ENCODE measurements around the gene HCST.
"Not testable (repeated sequence)": the region's sequence is repeated elsewhere in the genome, so short reads cannot be mapped to it uniquely, and the experiment has no call there.

HCST gene

DNA sequence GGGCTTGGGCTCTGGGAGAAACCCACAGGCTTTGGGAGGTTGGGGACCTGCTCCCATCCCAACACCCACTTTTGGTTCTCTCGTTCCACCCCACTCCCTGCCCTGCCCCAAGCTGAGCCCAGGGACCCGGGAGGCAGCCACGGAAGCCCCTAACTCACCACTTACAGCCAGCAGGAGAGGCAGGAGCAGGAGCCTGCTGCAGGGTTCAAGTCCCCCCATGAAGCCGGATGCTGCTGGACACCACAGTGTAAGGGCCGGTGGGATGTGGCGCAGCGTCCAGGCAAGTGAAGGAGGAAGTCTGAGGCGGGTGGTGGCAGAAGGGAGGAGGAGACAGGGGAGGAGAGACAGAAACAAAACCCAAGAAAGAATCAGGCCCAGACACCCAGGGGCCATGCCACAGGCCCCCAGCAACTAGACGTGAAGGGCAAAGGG, 5.7 kb downstream of the HCST start, which contains the start of gene TYROBP:
TSS of gene TYROBP (minus strand) at position 286 of the 432 bp plus-strand sequence. CDS start at position 219, 67 bp downstream.
- ATAC-seq: no peak
- TF ChIP-seq ZNF70 (CRISPR knock-in tag; IDR thresholded peaks at IDR 0.05): no peak
- TF ChIP-seq ZNF8 (CRISPR knock-in tag; IDR thresholded peaks at IDR 0.05): no peak

DNA sequence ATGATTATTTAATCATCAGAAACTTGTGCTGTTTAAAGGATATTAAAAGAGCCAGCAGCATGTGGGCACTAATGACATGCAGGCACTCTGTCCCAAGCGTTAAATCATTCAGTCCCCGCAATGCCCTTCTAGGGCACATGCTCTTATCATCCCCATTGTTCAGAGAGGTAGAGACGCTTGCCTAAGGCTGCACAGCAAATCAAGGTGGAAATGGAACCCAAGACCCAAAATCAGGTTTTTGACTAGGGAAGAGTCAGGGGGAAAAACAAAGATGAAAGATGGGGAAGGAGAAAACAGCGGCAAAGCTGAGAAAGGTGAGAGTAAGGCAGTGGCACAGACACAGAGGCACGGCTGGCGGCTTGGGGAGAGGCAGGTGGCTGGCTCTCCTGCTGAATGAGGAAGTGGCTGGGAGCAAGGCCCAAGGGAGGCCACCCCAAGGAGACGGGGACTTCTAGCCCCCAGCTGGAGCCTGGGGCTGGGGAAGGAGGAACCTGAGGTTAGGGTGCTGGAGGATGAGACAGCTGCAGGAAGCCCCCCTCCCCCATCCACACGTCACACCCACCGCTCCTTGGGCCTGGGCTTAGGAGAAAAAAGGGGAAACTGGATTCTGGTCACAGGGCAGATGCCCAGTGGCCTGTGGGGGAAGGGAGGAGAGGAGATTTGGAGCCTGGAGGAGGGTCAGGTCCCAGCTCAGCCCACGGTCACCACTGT, 6.8 kb downstream of the HCST start:
- TF ChIP-seq TCF4 (CRISPR knock-in tag; IDR thresholded peaks at IDR 0.05; ENCODE audit: borderline replicate concordance): no peak
- no peak for TF ChIP-seq CSDC2 (CRISPR knock-in tag; IDR thresholded peaks at IDR 0.05)
- TF ChIP-seq, protein P1, sequence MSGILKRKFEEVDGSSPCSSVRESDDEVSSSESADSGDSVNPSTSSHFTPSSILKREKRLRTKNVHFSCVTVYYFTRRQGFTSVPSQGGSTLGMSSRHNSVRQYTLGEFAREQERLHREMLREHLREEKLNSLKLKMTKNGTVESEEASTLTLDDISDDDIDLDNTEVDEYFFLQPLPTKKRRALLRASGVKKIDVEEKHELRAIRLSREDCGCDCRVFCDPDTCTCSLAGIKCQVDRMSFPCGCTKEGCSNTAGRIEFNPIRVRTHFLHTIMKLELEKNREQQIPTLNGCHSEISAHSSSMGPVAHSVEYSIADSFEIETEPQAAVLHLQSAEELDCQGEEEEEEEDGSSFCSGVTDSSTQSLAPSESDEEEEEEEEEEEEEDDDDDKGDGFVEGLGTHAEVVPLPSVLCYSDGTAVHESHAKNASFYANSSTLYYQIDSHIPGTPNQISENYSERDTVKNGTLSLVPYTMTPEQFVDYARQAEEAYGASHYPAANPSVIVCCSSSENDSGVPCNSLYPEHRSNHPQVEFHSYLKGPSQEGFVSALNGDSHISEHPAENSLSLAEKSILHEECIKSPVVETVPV (CRISPR knock-in tag; IDR thresholded peaks at IDR 0.05): no peak
- no peak for TF ChIP-seq TOX (CRISPR knock-in tag; IDR thresholded peaks at IDR 0.05; ENCODE audit: borderline replicate concordance)
- TF ChIP-seq, protein P2, sequence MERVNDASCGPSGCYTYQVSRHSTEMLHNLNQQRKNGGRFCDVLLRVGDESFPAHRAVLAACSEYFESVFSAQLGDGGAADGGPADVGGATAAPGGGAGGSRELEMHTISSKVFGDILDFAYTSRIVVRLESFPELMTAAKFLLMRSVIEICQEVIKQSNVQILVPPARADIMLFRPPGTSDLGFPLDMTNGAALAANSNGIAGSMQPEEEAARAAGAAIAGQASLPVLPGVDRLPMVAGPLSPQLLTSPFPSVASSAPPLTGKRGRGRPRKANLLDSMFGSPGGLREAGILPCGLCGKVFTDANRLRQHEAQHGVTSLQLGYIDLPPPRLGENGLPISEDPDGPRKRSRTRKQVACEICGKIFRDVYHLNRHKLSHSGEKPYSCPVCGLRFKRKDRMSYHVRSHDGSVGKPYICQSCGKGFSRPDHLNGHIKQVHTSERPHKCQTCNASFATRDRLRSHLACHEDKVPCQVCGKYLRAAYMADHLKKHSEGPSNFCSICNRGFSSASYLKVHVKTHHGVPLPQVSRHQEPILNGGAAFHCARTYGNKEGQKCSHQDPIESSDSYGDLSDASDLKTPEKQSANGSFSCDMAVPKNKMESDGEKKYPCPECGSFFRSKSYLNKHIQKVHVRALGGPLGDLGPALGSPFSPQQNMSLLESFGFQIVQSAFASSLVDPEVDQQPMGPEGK (CRISPR knock-in tag; IDR thresholded peaks at IDR 0.05; ENCODE audit: borderline replicate concordance): no peak
- TF ChIP-seq RARB (CRISPR knock-in tag; IDR thresholded peaks at IDR 0.05): no peak
- TF ChIP-seq OSR1 (CRISPR knock-in tag; IDR thresholded peaks at IDR 0.05): no peak
- TF ChIP-seq, protein P3, sequence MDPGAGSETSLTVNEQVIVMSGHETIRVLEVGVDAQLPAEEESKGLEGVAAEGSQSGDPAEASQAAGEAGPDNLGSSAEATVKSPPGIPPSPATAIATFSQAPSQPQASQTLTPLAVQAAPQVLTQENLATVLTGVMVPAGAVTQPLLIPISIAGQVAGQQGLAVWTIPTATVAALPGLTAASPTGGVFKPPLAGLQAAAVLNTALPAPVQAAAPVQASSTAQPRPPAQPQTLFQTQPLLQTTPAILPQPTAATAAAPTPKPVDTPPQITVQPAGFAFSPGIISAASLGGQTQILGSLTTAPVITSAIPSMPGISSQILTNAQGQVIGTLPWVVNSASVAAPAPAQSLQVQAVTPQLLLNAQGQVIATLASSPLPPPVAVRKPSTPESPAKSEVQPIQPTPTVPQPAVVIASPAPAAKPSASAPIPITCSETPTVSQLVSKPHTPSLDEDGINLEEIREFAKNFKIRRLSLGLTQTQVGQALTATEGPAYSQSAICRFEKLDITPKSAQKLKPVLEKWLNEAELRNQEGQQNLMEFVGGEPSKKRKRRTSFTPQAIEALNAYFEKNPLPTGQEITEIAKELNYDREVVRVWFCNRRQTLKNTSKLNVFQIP (CRISPR knock-in tag; IDR thresholded peaks at IDR 0.05; ENCODE audit: borderline replicate concordance, low read depth): no peak
- no peak for TF ChIP-seq ZNF8 (CRISPR knock-in tag; IDR thresholded peaks at IDR 0.05)
- TF ChIP-seq, protein P4, sequence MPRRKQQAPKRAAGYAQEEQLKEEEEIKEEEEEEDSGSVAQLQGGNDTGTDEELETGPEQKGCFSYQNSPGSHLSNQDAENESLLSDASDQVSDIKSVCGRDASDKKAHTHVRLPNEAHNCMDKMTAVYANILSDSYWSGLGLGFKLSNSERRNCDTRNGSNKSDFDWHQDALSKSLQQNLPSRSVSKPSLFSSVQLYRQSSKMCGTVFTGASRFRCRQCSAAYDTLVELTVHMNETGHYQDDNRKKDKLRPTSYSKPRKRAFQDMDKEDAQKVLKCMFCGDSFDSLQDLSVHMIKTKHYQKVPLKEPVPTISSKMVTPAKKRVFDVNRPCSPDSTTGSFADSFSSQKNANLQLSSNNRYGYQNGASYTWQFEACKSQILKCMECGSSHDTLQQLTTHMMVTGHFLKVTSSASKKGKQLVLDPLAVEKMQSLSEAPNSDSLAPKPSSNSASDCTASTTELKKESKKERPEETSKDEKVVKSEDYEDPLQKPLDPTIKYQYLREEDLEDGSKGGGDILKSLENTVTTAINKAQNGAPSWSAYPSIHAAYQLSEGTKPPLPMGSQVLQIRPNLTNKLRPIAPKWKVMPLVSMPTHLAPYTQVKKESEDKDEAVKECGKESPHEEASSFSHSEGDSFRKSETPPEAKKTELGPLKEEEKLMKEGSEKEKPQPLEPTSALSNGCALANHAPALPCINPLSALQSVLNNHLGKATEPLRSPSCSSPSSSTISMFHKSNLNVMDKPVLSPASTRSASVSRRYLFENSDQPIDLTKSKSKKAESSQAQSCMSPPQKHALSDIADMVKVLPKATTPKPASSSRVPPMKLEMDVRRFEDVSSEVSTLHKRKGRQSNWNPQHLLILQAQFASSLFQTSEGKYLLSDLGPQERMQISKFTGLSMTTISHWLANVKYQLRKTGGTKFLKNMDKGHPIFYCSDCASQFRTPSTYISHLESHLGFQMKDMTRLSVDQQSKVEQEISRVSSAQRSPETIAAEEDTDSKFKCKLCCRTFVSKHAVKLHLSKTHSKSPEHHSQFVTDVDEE (CRISPR knock-in tag; IDR thresholded peaks at IDR 0.05): no peak
- TF ChIP-seq SNAI2 (CRISPR knock-in tag; IDR thresholded peaks at IDR 0.05): no peak
- ATAC-seq: no peak

DNA sequence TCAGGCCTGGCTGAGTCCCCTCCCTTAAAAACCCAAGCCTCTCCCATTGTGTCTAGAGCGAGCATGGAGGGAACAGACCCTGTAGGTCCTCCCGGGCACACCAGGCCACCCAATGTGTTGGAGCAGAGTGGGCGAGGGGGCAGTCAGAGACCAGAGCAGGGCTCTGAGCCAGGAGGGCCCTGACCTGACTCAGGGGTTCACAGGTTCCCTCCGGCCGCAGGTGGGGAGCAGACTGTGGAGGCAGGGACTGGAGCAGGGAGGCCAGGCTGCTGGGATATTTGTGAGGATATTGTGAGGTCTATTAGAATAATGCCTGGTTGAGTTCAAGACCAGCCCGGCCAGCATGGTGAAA, 7.3 kb downstream of the HCST start:
- ATAC-seq: no peak
- TF ChIP-seq SNAI2 (CRISPR knock-in tag; IDR thresholded peaks at IDR 0.05) (no peak), ZNF565 (CRISPR knock-in tag; conservative IDR thresholded peaks at IDR 0.05; ENCODE audit: low read depth) (no peak), TCF4 (CRISPR knock-in tag; IDR thresholded peaks at IDR 0.05; ENCODE audit: borderline replicate concordance) (no peak), ZFP3 (CRISPR knock-in tag; IDR thresholded peaks at IDR 0.05) (no peak), ZFP30 (CRISPR knock-in tag; IDR thresholded peaks at IDR 0.05) (no peak), PPARA (CRISPR knock-in tag; IDR thresholded peaks at IDR 0.05; ENCODE audit: borderline replicate concordance) (no peak), ARNTL (CRISPR knock-in tag; IDR thresholded peaks at IDR 0.05; ENCODE audit: borderline replicate concordance, low read depth) (no peak)
- TF ChIP-seq, protein P1 (CRISPR knock-in tag; IDR thresholded peaks at IDR 0.05): no peak
- TF ChIP-seq, protein P3 (CRISPR knock-in tag; IDR thresholded peaks at IDR 0.05; ENCODE audit: borderline replicate concordance, low read depth): no peak
- TF ChIP-seq, protein P2 (CRISPR knock-in tag; IDR thresholded peaks at IDR 0.05; ENCODE audit: borderline replicate concordance): no peak

DNA sequence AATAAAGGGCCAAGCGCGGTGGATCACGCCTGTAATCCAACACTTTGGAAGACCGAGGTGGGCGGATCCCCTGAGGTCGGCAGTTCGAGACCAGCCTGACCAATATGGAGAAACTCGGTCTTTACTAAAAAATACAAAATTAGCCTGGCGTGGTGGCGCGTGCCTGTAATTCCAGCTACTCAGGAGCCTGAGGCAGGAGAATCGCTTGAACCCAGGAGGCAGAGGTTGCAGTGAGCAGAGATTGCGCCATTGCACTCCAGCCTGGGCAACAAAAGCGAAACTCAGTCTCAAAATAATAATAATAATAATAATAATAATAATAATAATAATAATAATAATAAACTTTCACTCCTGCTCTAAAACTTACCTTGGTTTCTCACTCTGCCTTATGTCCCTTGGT, 8.0 kb downstream of the HCST start:
- not testable (repeated sequence) for ATAC-seq
